ENCODE results near the gene RNF133.

Gene RNF133, protein sequence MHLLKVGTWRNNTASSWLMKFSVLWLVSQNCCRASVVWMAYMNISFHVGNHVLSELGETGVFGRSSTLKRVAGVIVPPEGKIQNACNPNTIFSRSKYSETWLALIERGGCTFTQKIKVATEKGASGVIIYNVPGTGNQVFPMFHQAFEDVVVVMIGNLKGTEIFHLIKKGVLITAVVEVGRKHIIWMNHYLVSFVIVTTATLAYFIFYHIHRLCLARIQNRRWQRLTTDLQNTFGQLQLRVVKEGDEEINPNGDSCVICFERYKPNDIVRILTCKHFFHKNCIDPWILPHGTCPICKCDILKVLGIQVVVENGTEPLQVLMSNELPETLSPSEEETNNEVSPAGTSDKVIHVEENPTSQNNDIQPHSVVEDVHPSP

DNA sequence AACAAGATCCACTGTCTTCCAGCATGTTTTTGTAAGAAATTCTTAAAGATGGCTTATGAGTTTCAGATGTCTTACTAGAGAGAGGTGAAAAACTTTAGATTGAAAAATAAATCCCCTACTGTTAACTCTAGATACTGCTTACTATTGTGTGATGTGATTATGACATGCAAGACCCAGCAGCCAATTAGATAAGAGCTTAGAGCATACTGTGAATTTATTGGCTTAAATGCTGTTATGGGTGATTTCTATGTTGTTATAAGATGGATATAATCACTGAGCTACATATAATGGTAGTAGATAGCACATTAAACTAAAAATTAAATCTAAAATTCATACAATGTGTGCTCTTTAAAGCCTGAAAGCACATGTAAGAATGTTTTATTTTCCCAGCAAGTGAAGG is at the start of gene RNF133:
TSS of gene RNF133 (minus strand) at position 101 of the 400 bp plus-strand sequence. CDS start 199 bp downstream, outside the sequence.
- TF ChIP-seq, protein P1, sequence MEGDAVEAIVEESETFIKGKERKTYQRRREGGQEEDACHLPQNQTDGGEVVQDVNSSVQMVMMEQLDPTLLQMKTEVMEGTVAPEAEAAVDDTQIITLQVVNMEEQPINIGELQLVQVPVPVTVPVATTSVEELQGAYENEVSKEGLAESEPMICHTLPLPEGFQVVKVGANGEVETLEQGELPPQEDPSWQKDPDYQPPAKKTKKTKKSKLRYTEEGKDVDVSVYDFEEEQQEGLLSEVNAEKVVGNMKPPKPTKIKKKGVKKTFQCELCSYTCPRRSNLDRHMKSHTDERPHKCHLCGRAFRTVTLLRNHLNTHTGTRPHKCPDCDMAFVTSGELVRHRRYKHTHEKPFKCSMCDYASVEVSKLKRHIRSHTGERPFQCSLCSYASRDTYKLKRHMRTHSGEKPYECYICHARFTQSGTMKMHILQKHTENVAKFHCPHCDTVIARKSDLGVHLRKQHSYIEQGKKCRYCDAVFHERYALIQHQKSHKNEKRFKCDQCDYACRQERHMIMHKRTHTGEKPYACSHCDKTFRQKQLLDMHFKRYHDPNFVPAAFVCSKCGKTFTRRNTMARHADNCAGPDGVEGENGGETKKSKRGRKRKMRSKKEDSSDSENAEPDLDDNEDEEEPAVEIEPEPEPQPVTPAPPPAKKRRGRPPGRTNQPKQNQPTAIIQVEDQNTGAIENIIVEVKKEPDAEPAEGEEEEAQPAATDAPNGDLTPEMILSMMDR (conservative IDR thresholded peaks at IDR 0.05; ENCODE audit: control insufficient read depth, insufficient read depth, low read depth, low read length), result no peak
- DNase-seq (ENCODE audit: low read depth), result no peak
- H3K4me3 ChIP-seq (ENCODE audit: control insufficient read depth, low read depth, low read length), result no peak within 1 kb of the TSS

DNA sequence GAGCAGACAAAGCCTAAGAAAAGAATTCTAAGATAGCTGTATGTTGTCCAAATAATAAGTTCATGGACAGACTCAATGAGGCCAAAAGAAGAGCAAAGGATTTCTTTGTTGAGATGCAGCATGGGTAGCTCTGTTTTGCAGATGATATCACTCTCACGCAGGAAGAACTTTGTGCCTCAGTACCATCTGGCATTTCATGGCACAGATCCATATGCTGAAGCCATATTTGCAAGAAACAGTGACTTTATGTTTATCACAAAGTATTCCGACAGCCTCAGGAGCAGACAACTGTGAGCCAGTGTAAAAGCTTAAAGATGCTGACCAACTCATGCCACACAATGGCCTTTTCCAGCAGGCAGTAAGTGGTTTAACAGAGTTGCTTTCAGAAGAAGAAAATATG is 49.3 kb upstream of the RNF133 start:
- no peak overlapping the region for H3K4me3 ChIP-seq (ENCODE audit: control insufficient read depth, low read depth, low read length)
- no peak for DNase-seq (ENCODE audit: low read depth)
- TF ChIP-seq, protein P1 (conservative IDR thresholded peaks at IDR 0.05; ENCODE audit: control insufficient read depth, insufficient read depth, low read depth, low read length), result no peak

DNA sequence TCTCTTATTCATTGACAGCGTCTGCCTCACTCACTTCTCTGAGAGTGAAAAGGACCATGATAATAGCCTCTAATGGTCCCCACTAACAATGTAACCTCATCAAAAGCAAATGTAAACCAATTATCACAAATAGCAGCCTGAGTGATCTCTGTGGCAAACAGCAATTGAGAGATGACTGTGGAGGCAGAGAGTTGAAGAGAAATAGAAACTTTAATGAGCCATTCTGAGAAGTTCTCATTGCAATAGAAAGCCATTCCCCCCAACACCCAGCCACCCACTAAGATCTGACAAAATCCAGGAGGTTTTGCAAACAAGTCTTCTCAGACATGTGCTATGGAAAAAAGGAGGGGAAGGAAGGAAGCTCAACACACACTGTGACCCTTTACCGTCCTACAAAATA is 48.0 kb upstream of the RNF133 start:
- DNase-seq (ENCODE audit: low read depth), result no peak
- no peak overlapping the region for H3K4me3 ChIP-seq (ENCODE audit: control insufficient read depth, low read depth, low read length)
- TF ChIP-seq, protein P1 (conservative IDR thresholded peaks at IDR 0.05; ENCODE audit: control insufficient read depth, insufficient read depth, low read depth, low read length), result no peak

DNA sequence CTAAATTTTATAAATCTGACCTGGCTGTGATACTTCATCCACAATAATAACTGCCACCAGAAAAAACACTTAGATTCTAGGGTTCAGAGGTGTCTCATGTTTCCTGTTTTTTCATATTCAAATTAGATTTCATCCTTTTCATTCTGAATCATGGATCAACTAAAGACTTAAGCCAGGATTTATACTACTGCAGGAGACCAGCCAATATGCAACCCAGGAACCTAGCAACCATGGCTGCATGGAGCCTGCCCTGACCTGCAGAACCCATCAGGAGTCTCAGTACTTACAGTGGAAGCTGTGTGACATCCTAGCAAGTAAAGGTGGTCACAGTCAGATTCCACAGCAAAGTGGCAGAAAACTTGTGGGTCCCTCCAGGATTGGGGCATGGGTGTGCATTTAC is 44.3 kb upstream of the RNF133 start:
- no peak for DNase-seq (ENCODE audit: low read depth)
- TF ChIP-seq, protein P1 (conservative IDR thresholded peaks at IDR 0.05; ENCODE audit: control insufficient read depth, insufficient read depth, low read depth, low read length), result no peak
- no peak overlapping the region for H3K4me3 ChIP-seq (ENCODE audit: control insufficient read depth, low read depth, low read length)

DNA sequence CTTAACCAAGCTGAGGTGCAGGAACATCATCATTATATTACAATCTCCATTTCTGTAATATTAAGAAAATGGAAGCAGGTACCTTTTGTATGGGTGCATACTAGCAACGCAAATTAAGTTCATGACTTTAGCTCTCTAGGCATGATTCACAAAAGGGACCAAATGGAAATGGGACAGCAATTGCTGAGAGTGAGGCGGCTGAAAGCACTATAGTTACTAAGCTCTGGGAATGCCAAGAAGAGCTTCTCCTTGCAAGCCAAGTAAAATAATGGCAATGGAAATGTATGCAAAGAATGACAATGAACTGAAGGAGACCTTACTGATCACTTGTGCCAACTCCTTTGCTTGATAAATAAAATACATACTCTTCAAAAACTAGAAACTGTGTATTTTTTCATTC is 40.0 kb upstream of the RNF133 start:
- H3K4me3 ChIP-seq (ENCODE audit: control insufficient read depth, low read depth, low read length), result no peak overlapping the region
- DNase-seq (ENCODE audit: low read depth), result no peak
- TF ChIP-seq, protein P1 (conservative IDR thresholded peaks at IDR 0.05; ENCODE audit: control insufficient read depth, insufficient read depth, low read depth, low read length), result no peak

DNA sequence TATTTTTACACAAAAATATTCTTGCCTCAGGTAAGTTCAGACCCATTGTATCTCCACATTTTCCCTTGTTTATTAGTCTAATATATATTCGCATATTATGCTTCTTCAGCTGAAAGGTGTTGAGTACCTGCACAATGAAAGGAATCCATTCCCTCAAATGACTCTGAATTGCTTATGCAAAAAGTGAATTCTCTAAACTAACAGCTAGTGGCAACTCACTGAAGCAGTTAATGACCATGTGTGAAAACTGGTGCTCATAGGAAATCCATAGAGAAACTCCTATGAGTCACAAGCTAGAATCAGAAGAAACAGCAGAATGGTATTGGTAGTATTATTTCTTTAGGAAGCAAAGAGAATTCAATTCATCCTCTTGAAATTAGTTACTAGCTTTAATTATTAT is 37.3 kb upstream of the RNF133 start:
- peak; percentile 6 for DNase-seq (ENCODE audit: low read depth)
- TF ChIP-seq, protein P1 (conservative IDR thresholded peaks at IDR 0.05; ENCODE audit: control insufficient read depth, insufficient read depth, low read depth, low read length), result no peak
- no peak overlapping the region for H3K4me3 ChIP-seq (ENCODE audit: control insufficient read depth, low read depth, low read length)

All from fibroblast of mammary gland (primary cell).